Measurements from ENCODE around the gene SCN3B. TPM values are rescaled to one million over a fixed set of nuclear protein-coding genes. Genes with fewer than 3 reads are reported as not detected.

The SCN3B gene
- total and polyA plus RNA-seq, 7 donors = 11.1 to 69.0 (median 21.7) TPM

GRCh38 chr11:123588864-123589262 is 65.6 kb downstream of the SCN3B start:
- DNase-seq = no peak
- Histone ChIP-seq H3K36me3 (ENCODE audit: insufficient read depth in 1 of 2, low read depth in 1 of 2) (no peaks in the 10 kb centered on the region), H3K9me3 (no peaks in the 10 kb centered on the region), H3K27me3 (ENCODE audit: insufficient read depth in 3 of 3, low read length in 2 of 3) (no peaks in the 10 kb centered on the region), H3K27ac (no peak overlapping the region), H3K4me3 (no peak overlapping the region), H3K4me1 (peaks cover 24% of the 10 kb centered on the region)
- intact Hi-C loops (cut with DNase I) = no loop called here
- ATAC-seq = no peak
- WGBS, 3 donors = 86 to 91% (median 88%) methylated on average over 5 of the region's 5 CpGs
- TF ChIP-seq, protein P1, sequence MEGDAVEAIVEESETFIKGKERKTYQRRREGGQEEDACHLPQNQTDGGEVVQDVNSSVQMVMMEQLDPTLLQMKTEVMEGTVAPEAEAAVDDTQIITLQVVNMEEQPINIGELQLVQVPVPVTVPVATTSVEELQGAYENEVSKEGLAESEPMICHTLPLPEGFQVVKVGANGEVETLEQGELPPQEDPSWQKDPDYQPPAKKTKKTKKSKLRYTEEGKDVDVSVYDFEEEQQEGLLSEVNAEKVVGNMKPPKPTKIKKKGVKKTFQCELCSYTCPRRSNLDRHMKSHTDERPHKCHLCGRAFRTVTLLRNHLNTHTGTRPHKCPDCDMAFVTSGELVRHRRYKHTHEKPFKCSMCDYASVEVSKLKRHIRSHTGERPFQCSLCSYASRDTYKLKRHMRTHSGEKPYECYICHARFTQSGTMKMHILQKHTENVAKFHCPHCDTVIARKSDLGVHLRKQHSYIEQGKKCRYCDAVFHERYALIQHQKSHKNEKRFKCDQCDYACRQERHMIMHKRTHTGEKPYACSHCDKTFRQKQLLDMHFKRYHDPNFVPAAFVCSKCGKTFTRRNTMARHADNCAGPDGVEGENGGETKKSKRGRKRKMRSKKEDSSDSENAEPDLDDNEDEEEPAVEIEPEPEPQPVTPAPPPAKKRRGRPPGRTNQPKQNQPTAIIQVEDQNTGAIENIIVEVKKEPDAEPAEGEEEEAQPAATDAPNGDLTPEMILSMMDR (IDR thresholded peaks at IDR 0.05) = no peak

DNA sequence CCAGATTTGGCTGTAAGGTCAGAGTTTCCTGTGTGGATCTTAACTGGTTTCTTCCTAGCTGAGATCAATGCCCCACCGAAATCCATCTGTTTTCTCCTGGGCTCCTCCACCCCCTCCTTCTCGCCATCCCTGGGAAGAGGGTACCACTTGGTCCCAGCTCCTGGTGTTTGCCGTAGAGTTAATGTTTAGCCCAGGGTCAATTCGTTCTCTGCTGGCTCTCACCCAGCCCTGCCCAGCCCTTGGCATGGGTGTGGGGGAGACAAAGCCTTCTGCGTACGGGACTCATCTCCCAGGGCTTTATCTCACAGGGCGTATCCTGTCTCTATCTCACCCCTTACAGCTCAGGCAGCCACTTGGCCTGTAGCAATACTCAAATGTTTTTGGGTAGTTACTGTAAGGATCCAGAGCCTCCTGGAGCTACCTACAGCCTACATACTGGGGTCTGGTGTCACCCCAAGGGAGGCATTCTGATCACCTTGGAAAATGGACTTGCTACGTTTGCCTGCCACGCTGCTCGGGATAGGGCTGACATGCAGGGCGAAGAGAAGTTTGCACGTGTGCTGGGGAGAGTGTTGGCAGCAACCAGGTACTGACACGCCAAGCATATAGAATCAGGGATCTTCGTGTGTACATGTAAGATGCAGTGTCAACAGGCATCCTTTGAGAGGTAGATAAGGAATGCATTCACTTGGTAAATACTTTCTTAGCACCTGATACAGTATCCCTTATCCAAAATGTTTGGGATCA is 66.1 kb downstream of the SCN3B start:
- H3K27me3 ChIP-seq (ENCODE audit: insufficient read depth in 3 of 3, low read length in 2 of 3) = no peaks in the 10 kb centered on the region
- H3K27ac ChIP-seq = no peak overlapping the region
- no peaks in the 10 kb centered on the region for H3K36me3 ChIP-seq (ENCODE audit: insufficient read depth in 1 of 2, low read depth in 1 of 2)
- 83 to 93% (median 85%) methylated on average over 14 of the region's 14 CpGs for WGBS, 3 donors
- DNase-seq = peak in 1 of 2 donors; percentile 22
- ATAC-seq = no peak
- H3K4me1 ChIP-seq = peaks cover 24% of the 10 kb centered on the region
- intact Hi-C loops (cut with DNase I) = no loop called here
- H3K4me3 ChIP-seq = no peak overlapping the region
- TF ChIP-seq, protein P1 (IDR thresholded peaks at IDR 0.05) = no peak
- no peaks in the 10 kb centered on the region for H3K9me3 ChIP-seq

GRCh38 chr11:123587559-123587958 is 66.9 kb downstream of the SCN3B start:
- ATAC-seq (no peak), DNase-seq (no peak)
- Histone ChIP-seq H3K27me3 (ENCODE audit: insufficient read depth in 3 of 3, low read length in 2 of 3) (no peaks in the 10 kb centered on the region), H3K4me1 (peaks cover 24% of the 10 kb centered on the region), H3K4me3 (no peak overlapping the region), H3K27ac (no peak overlapping the region), H3K9me3 (no peaks in the 10 kb centered on the region), H3K36me3 (ENCODE audit: insufficient read depth in 1 of 2, low read depth in 1 of 2) (no peaks in the 10 kb centered on the region)
- TF ChIP-seq, protein P1 (IDR thresholded peaks at IDR 0.05) = no peak
- 93 to 100% (median 97%) methylated on average over 6 of the region's 6 CpGs for WGBS, 3 donors
- intact Hi-C loops (cut with DNase I) = no loop called here

GRCh38 chr11:123587044-123587443 is 67.4 kb downstream of the SCN3B start:
- no peaks in the 10 kb centered on the region for H3K9me3 ChIP-seq
- no peaks in the 10 kb centered on the region for H3K36me3 ChIP-seq (ENCODE audit: insufficient read depth in 1 of 2, low read depth in 1 of 2)
- H3K4me3 ChIP-seq = no peak overlapping the region
- ATAC-seq = no peak
- no peak for DNase-seq
- H3K27me3 ChIP-seq (ENCODE audit: insufficient read depth in 3 of 3, low read length in 2 of 3) = no peaks in the 10 kb centered on the region
- 95 to 100% (median 97%) methylated on average over 2 of the region's 2 CpGs for WGBS, 3 donors
- no peak overlapping the region for H3K27ac ChIP-seq
- peaks cover 20% of the 10 kb centered on the region for H3K4me1 ChIP-seq
- intact Hi-C loops (cut with DNase I) = no loop called here
- TF ChIP-seq, protein P1 (IDR thresholded peaks at IDR 0.05) = no peak

GRCh38 chr11:123586568-123586967 is 67.9 kb downstream of the SCN3B start:
- no peaks in the 10 kb centered on the region for H3K27me3 ChIP-seq (ENCODE audit: insufficient read depth in 3 of 3, low read length in 2 of 3)
- DNase-seq (peak in 1 of 2 donors; percentile 30), ATAC-seq (no peak)
- H3K36me3 ChIP-seq (ENCODE audit: insufficient read depth in 1 of 2, low read depth in 1 of 2) = no peaks in the 10 kb centered on the region
- TF ChIP-seq, protein P1 (IDR thresholded peaks at IDR 0.05) = no peak
- no peak overlapping the region for H3K4me3 ChIP-seq
- WGBS, 3 donors = 87 to 92% (median 88%) methylated on average over 8 of the region's 8 CpGs
- H3K27ac ChIP-seq = no peak overlapping the region
- peaks cover 19% of the 10 kb centered on the region for H3K4me1 ChIP-seq
- no peaks in the 10 kb centered on the region for H3K9me3 ChIP-seq
- intact Hi-C loops (cut with DNase I) = no loop called here

All from psoas muscle (tissue), 8 donors.